Inflammatory macrophage treated with lipopolysaccharide for 1 hour (primary cell): Measurements from ENCODE around the gene CCDC85A.

Experiments
- DNase-seq, 2 donors: peaks; one replicate each; pipeline ENCODE4 v3.0.0-alpha.2; 2020 to 2022

Gene CCDC85A

GRCh38 chr2:56244911-56245530 lies 61.2 kb downstream of the CCDC85A start:
- no peak for DNase-seq

DNA sequence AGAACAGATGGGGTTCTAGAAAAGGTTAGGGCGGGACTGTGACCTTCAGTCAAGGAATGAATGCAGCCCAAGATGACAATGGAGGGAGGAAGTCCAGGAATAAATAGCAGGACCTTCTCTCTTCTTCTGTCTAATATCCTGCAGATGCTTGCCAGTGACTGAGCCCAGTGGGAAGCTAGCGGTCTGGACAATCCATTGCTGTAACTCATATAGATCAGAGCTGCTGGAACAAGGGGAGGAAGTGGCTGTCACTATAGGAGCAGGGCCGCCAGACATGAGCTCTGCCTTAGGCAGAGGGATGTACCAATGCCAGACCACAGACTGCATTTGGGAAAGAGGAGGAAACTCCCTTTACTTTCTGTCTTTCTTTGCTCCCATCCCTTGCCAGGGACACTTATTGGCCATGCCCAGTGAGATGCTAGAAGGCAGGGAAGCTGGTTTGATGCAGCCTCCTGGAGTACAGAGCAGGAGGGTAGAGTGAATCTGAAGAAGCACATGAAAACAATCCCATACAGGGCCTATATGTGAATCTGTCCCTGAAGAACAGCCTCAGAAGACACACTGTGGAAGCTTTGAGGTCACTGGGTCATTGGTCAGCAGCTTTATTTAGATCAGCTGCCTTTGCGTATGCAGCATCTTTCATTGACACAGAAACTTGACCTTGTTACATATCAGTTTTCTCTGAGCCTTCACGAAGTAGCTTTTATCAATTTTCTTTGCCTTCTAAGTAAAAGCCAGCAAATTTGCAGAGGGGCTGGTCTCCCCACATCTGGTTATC lies 65.4 kb downstream of the CCDC85A start:
- no peak for DNase-seq

DNA sequence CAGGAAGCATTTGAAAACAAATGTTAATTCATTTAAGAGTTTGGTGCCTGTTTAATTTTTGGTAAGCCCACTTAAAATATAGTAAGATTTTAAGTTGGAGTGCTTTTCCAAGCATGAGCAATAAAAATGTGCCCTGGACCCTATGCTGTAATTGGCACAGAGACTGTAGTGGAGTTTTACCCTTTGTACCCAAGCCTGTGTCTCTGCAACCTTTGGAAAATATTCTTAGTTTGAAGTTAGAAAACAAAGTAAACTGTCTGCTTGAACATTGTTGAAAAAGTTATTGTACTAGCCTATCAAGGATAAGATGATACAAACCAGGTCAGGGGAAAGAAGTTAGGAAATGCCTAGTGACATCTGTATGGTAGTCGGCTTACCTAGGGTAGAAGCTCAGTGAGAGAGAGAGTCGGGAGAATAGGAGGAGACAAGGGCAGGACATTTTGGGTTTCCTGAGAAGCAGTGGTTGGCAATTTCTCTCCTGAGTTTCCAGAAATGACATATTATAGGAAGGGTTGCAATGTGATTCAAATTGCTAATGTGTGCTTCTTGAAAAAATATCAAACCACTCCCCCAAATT lies 66.5 kb downstream of the CCDC85A start:
- no peak for DNase-seq

- no peak for DNase-seq
Measured at GRCh38 chr2:56260415-56260814, 76.6 kb downstream of the CCDC85A start.

- DNase-seq = no peak
Measured at GRCh38 chr2:56262241-56262640, 78.5 kb downstream of the CCDC85A start.

GRCh38 chr2:56263876-56264275 lies 80.1 kb downstream of the CCDC85A start:
- DNase-seq = no peak

DNA sequence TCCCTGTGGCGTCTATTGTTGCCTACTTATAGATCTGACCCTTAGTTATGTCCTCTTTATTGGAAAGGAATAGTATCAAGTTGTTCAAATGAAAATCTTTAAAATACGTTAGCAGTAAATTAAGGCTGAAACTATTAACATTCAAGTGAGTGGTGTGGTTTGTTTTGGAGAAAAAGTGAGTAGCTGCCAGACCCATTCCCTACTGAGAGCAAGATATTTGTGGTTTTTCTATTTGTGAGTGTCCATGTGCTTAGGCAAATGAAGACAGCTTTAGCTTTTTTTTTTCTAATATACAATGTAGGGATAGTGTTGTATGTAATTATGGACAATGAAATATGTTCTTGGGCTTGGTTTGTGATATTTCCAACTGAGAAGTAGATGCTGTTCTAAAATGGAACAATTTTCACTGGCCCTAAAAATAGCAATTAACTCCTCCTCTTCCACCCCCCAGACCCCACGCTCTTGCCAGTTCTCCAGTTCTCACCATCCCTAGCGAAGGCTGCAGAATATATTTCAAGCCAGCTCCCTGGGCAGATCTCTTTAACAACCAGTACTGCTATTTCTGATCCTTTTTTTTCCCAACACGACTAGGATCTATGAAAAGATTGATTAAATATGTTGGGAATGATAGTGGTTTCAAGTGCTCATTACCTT lies 83.1 kb downstream of the CCDC85A start:
- DNase-seq = no peak

- no peak for DNase-seq
Measured at GRCh38 chr2:56267415-56267788, 83.6 kb downstream of the CCDC85A start.

DNA sequence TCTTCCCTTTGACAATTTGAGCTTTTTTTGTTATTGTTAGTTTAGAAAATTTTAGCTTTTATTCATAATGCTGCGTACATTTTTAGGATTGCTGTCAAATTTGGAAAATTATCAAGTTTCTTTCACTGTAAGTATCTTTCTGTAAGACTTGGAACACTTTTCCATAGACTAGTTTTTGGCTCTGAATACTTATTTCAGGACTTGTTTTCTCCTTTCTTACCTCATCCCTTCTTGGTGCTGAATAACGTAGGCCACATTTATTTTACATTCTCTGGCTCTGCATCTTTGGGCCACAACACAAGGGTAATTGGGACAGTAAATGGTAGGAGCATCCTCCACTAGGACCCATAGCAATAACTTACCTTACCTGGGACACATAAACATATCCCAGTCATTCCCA lies 85.1 kb downstream of the CCDC85A start:
- DNase-seq = no peak

DNA sequence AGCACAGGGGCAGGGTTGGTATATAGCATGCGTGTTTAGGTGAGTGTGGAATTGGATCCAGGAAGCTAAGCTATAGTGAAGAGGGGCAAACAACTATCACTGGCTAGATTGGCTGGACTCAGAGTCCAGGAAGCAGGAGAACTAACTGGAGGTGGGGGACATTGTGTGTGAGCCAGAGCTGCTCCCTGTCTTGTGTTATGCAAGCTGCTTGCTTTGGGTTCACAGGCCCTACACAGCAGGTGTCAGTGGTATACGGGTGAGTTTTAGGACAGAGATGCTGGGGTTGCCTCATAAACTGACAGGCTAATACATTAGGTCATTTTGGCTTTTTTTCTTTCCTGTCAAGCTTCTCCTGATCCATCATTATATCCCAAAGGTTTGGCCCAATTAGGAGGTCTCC lies 87.5 kb downstream of the CCDC85A start:
- DNase-seq = no peak

- no peak for DNase-seq
Measured at GRCh38 chr2:56285224-56285623, 101.4 kb downstream of the CCDC85A start.

DNA sequence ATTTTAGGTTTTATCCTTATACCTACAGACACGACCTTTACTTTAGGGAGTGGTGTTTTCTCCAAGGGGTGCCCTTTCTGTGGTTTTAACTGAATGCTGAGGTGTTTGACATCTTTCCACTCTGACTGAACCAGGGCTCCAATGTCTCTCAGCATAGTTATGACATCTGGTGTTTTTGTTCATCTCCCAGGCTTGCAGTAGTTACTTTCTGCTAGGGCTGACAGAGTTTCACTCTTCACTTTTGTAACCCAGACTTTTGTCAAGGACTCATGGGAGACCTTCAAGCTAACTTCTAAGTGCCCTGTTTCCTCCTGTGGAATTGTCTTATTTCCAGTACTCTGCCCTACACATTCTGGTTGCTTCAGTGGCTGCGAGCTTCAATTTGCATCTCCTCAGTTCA lies 103.1 kb downstream of the CCDC85A start:
- DNase-seq = no peak

DNA sequence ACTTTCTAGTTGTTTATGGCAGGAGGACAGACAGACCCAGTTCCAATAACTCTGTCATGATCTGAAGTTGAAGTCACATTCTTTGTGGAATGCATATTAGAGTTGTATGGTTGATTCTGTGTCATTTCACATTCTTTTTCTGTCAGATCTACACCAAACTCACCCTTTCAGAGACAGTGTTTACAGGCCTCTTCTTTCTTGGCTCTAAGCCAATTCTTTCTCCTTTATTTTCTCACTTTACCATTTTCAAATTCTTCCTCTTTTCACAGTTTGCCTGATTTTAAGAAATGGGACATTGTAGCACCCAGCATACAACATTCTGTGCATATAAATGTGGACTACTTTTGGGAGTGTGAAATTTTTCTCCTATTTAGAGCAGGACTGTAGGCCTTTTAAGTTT lies 103.7 kb downstream of the CCDC85A start:
- DNase-seq = no peak

DNA sequence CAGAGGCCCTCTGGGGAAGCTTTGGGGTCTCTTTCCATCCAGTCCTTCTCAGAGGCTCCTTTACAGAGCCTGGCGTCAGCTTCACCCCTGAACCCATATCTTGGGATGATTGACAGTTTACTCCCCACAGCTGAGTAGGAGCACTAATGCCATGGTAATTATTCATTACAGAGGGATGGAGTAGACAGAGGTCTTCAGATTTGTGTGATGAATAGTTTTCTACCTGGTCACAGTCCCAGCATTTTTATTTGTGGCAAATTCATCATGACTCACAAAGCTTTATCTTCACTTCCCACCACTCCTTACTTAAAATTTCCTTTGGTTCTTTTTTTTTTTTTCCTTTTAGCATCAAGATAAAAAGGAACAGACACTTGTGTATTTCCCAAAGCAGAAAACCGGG lies 104.2 kb downstream of the CCDC85A start:
- no peak for DNase-seq

- DNase-seq = no peak
Measured at GRCh38 chr2:56288838-56289580, 105.2 kb downstream of the CCDC85A start.

- DNase-seq = no peak
Measured at GRCh38 chr2:56291711-56292110, 107.9 kb downstream of the CCDC85A start.

DNA sequence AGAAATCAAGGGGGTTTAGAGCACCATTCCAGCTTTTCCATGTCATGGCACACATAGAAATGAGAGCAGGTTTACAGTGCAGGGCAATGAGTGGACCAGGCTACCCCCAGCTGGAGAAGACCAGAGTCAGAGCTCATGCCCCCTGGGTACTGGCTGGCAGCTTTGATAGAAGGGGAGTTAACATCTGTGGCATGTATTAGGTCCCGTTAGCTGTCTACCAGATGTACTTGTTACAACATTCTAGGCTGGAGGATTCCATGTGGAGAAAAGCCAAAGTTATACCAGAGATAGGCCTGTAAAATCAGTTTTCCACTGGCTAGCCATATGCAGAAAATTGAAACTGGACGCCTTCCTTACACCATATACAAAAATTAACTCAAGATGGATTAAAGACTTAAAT lies 109.2 kb downstream of the CCDC85A start:
- DNase-seq = no peak

DNA sequence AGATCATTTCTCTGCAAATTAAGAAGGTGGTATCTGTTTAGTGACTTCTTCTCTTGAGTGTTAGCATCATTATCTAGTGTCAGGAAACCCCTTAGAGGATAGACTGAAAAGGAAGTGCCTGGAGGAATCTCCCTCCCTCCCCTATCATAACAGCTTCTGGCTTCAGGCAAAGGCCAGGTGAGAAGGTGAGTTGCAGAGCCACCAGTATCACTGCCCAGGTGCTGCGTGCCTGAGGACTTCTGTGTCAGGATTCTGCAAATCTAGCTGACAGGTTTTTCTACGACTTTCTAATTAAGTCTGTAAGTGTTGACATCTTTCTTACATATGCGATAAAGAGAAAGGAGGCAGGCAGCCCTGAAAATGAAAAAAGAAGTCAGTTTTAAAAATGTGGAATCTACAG lies 111.9 kb downstream of the CCDC85A start:
- DNase-seq = no peak

GRCh38 chr2:56297671-56298070 lies 113.9 kb downstream of the CCDC85A start:
- no peak for DNase-seq

- no peak for DNase-seq
Measured at GRCh38 chr2:56299171-56299691, 115.4 kb downstream of the CCDC85A start.

GRCh38 chr2:56309626-56310170 lies 125.9 kb downstream of the CCDC85A start:
- DNase-seq = no peak

DNA sequence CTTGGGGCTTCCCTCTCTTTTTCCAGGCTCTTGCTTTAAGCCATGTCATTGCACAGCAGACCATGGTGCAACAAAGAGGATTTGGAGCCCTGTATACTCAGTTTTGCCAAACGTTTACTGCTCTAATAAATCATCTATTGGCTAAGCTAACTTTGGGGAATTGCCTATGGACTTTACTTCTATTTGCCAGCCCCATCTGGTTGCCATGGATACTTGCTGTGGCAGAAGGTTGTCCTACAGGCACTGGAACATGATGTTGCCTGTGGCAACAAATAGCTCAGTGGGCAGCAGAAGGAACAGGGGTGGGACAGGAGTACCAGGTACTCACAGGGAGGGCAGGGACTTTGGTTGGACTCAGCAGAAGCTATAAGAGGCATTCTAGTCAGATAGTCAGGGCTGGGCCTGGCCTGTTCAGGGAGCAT lies 129.7 kb downstream of the CCDC85A start:
- no peak for DNase-seq

DNA sequence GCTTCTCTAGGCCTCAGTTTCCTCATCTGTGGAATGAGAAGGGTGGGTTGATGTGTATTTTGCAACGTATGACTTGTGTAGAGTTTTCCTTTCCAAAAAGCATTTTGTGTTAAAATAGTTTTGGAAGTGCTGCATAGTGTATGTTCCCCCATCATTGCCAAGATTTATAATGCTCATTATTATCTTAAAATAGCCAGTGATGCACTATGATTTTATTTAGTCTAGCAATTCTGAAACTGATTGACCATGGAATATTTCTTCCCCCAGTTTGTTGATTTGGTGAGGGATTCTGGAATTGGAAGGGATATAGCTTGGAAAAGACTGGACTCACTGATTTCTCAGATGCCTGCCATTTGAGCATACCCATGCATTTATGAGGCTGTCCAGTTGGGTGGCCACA lies 130.6 kb downstream of the CCDC85A start:
- no peak for DNase-seq
